ENCODE data around the gene ARHGAP31.

DNA sequence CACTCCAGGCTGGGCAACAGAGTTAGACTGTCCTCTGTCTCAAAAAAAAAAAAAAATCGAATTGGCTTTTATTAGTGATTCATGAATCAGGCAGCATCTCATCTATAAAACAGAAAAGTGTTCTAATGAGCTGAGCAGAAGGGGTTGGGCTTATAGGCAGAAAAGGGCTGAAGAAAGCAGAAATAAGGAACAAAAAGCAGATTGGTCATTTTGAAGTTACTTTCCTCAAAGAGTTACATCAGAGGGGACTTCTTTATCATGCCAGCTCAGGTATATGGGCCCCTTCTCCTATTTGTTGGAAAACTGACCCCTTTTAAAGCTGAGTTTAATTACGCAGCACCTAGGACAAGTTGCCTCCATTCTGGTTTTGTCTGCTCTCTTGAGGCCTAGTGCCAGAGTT is 173.9 kb downstream of the ARHGAP31 start:
- TF ChIP-seq YY1 (IDR thresholded peaks at IDR 0.05; ENCODE audit: insufficient read depth, insufficient read length) (no peak), ZNF274 (IDR thresholded peaks at IDR 0.05; ENCODE audit: low read depth, low read length) (no peak)
